ENCODE measurements around the gene TCF7L2. TPM values are rescaled to one million over a fixed set of nuclear protein-coding genes. Genes with fewer than 3 reads are reported as not detected.

TCF7L2 gene
- polyA plus RNA-seq, 3 donors, result 2.1 to 23.5 (median 6.1) TPM

DNA sequence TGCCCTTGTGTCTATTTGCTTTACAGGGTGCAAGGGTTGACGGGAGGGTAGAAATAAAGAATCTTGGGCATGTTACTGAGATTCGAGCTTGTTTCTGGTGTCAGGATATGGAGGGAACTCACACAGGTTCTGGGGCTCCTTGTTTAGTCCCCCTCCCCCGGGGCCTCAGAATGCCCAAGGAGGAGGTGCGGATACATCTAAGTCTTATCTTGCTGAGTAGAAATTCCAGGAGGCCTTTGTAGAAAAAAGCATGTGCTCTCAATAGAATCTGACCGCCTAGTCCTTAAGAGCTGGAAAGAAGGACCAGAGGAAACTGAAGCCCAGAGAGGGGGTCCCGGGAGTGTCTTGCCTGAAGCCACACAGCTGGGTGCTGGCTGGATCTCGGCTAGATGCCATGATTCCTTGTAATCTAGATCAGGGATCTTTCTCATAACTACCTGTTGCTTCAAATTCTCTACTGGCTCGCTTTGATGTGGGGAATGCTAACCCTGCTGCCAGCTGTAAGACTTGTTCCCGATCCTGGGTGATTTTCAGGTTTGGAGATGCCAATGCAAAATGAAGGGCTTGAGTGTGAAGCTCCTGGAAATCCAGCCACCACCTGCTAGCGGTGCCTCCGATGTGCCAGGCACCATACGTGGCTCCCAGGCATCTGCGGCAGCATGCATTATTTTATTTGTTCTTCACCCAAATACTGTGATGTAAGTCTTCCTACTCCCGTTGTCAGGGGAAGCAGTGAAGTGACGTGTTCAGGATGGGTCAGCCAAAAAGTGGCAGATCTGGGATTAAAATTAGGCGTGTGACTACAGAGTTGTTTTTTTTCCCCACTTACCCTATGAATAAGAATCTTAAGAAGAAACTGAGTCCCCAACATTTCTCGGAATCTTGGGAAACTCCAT, 226.0 kb downstream of the TCF7L2 start:
- H3K27ac Mint-ChIP-seq, result peak overlapping the region in 2 of 7 donors; percentile 20 to 27
- no peaks in the 10 kb centered on the region for H4K20me1 ChIP-seq (ENCODE audit: insufficient read depth, low read length)
- H3K4me3 Mint-ChIP-seq, result peak overlapping the region in 1 of 2 donors; percentile 8
- no peak for DNase-seq
- peaks cover 4 to 11% (median 4%) of the 10 kb centered on the region in 3 donors for H3K27me3 Mint-ChIP-seq (ENCODE audit: low read depth in 3 of 3)
- no peaks in the 10 kb centered on the region for H3K36me3 ChIP-seq (replicated peaks in 1 of 2; ENCODE audit: control insufficient read depth in 1 of 2, insufficient read depth in 2 of 2, low read length in 2 of 2)
- H3K9ac ChIP-seq (ENCODE audit: insufficient read depth, low read length, poor library complexity, severe bottlenecking), result no peak overlapping the region
- TF ChIP-seq, protein P1, sequence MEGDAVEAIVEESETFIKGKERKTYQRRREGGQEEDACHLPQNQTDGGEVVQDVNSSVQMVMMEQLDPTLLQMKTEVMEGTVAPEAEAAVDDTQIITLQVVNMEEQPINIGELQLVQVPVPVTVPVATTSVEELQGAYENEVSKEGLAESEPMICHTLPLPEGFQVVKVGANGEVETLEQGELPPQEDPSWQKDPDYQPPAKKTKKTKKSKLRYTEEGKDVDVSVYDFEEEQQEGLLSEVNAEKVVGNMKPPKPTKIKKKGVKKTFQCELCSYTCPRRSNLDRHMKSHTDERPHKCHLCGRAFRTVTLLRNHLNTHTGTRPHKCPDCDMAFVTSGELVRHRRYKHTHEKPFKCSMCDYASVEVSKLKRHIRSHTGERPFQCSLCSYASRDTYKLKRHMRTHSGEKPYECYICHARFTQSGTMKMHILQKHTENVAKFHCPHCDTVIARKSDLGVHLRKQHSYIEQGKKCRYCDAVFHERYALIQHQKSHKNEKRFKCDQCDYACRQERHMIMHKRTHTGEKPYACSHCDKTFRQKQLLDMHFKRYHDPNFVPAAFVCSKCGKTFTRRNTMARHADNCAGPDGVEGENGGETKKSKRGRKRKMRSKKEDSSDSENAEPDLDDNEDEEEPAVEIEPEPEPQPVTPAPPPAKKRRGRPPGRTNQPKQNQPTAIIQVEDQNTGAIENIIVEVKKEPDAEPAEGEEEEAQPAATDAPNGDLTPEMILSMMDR (IDR thresholded peaks at IDR 0.05), result no peak
- H3K9me3 ChIP-seq (replicated peaks in 1 of 2; ENCODE audit: control insufficient read depth in 1 of 2, insufficient read depth in 1 of 2, low read length in 2 of 2), result no peaks in the 10 kb centered on the region
- no peak overlapping the region for H3K4me2 ChIP-seq (replicated peaks; ENCODE audit: extremely low read depth, low read length, poor library complexity, severe bottlenecking)
- intact Hi-C loops (cut with micrococcal nuclease), result no loop called here
- peaks cover 32% of the 10 kb centered on the region for H3K4me1 Mint-ChIP-seq
- H2AFZ ChIP-seq (ENCODE audit: insufficient read depth, low read depth, low read length, poor library complexity, severe bottlenecking), result no peak overlapping the region
- peaks cover 0 to 3% (median 0%) of the 10 kb centered on the region in 7 donors for H3K9me3 Mint-ChIP-seq
- 100% methylated on average over 5 of the region's 17 CpGs for WGBS (ENCODE audit: insufficient coverage)
- H3K27ac ChIP-seq (ENCODE audit: low read depth in 1 of 2, low read length in 2 of 2), result no peak overlapping the region
- peaks cover 32 to 33% of the 10 kb centered on the region in 2 donors for H3K4me1 ChIP-seq (ENCODE audit: control insufficient read depth in 1 of 2, insufficient read depth in 2 of 2, low read length in 2 of 2)
- H3K79me2 ChIP-seq (ENCODE audit: insufficient read depth, low read length), result no peaks in the 10 kb centered on the region
- H3K4me3 ChIP-seq (replicated peaks in 1 of 3; ENCODE audit: low read depth in 2 of 3, low read length in 3 of 3), result no peak overlapping the region
- no peaks in the 10 kb centered on the region for H3K27me3 ChIP-seq (ENCODE audit: control insufficient read depth in 2 of 2, insufficient read depth in 2 of 2, low read length in 2 of 2)
- peaks cover 4 to 7% of the 10 kb centered on the region in 2 donors for H3K36me3 Mint-ChIP-seq

DNA sequence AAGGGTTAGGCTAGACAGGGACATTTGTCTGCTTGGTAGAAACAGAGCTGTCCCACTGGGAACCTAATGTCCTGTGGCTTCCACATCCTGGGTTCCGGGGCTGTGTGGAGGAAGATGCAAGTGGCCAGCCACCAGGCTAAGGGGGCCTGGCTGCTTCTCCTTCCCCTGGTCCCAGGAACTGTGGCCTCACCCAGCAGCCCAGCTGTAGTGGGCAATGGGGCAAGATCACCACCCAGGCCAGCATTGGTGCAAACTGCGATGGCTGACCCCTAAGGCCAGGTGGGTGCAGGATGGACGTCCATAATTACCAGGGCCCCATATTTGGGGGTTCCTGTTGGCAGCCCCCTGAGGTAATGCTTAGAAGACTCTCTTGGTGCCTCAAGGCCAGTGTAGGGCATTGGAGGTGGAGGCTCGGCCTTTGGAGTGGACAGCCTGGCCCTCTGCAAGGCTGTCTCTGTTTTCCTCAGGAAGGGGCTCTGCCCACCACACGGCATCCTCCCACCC, 226.7 kb downstream of the TCF7L2 start:
- H3K27me3 ChIP-seq (ENCODE audit: control insufficient read depth in 2 of 2, insufficient read depth in 2 of 2, low read length in 2 of 2), result no peaks in the 10 kb centered on the region
- no peaks in the 10 kb centered on the region for H3K79me2 ChIP-seq (ENCODE audit: insufficient read depth, low read length)
- H3K4me1 ChIP-seq (ENCODE audit: control insufficient read depth in 1 of 2, insufficient read depth in 2 of 2, low read length in 2 of 2), result peaks cover 38 to 40% of the 10 kb centered on the region in 2 donors
- no peak overlapping the region for H3K9ac ChIP-seq (ENCODE audit: insufficient read depth, low read length, poor library complexity, severe bottlenecking)
- no peak overlapping the region for H3K4me2 ChIP-seq (replicated peaks; ENCODE audit: extremely low read depth, low read length, poor library complexity, severe bottlenecking)
- no peak for DNase-seq
- no peaks in the 10 kb centered on the region for H3K36me3 ChIP-seq (replicated peaks in 1 of 2; ENCODE audit: control insufficient read depth in 1 of 2, insufficient read depth in 2 of 2, low read length in 2 of 2)
- Mint-ChIP-seq H3K36me3 (peaks cover 4 to 8% of the 10 kb centered on the region in 2 donors), H3K9me3 (peaks cover 0 to 3% (median 0%) of the 10 kb centered on the region in 7 donors), H3K4me1 (peaks cover 39% of the 10 kb centered on the region), H3K4me3 (no peak overlapping the region), H3K27ac (no peak overlapping the region), H3K27me3 (ENCODE audit: low read depth in 3 of 3) (peaks cover 5 to 11% (median 5%) of the 10 kb centered on the region in 3 donors)
- TF ChIP-seq, protein P1 (IDR thresholded peaks at IDR 0.05), result no peak
- no peak overlapping the region for H3K27ac ChIP-seq (ENCODE audit: low read depth in 1 of 2, low read length in 2 of 2)
- 91% methylated on average over 2 of the region's 5 CpGs for WGBS (ENCODE audit: insufficient coverage)
- H4K20me1 ChIP-seq (ENCODE audit: insufficient read depth, low read length), result no peaks in the 10 kb centered on the region
- no peaks in the 10 kb centered on the region for H3K9me3 ChIP-seq (replicated peaks in 1 of 2; ENCODE audit: control insufficient read depth in 1 of 2, insufficient read depth in 1 of 2, low read length in 2 of 2)
- intact Hi-C loops (cut with micrococcal nuclease), result no loop called here
- H2AFZ ChIP-seq (ENCODE audit: insufficient read depth, low read depth, low read length, poor library complexity, severe bottlenecking), result no peak overlapping the region
- no peak overlapping the region for H3K4me3 ChIP-seq (replicated peaks in 1 of 3; ENCODE audit: low read depth in 2 of 3, low read length in 3 of 3)
